ENCODE results near the gene SSR4.

The SSR4 gene

GRCh38 chrX:153769865-153770600 is 24.4 kb upstream of the SSR4 start:
- DNase-seq: no peak

GRCh38 chrX:153770601-153771414 is 23.7 kb upstream of the SSR4 start:
- DNase-seq: no peak

- no peak for DNase-seq
Measured at GRCh38 chrX:153771415-153772315, 22.8 kb upstream of the SSR4 start.

GRCh38 chrX:153772316-153773217 is 21.9 kb upstream of the SSR4 start:
- no peak for DNase-seq

GRCh38 chrX:153773218-153773611 is 21.3 kb upstream of the SSR4 start:
- DNase-seq: no peak

GRCh38 chrX:153773741-153774575 is 20.5 kb upstream of the SSR4 start:
- no peak for DNase-seq

GRCh38 chrX:153774576-153775292 is 19.7 kb upstream of the SSR4 start:
- no peak for DNase-seq

- no peak for DNase-seq
Measured at GRCh38 chrX:153775293-153776119, 19.0 kb upstream of the SSR4 start.

- no peak for DNase-seq
Measured at GRCh38 chrX:153776120-153776599, 18.3 kb upstream of the SSR4 start.

- no peak for DNase-seq
Measured at GRCh38 chrX:153776611-153777045, 17.8 kb upstream of the SSR4 start.

- no peak for DNase-seq
Measured at GRCh38 chrX:153777261-153778090, 17.0 kb upstream of the SSR4 start.

- DNase-seq: no peak
Measured at GRCh38 chrX:153778181-153778580, 16.3 kb upstream of the SSR4 start.

- DNase-seq: no peak
Measured at GRCh38 chrX:153778684-153779101, 15.8 kb upstream of the SSR4 start.

- no peak for DNase-seq
Measured at GRCh38 chrX:153779891-153780677, 14.4 kb upstream of the SSR4 start.

GRCh38 chrX:153780678-153781427 is 13.6 kb upstream of the SSR4 start, which contains the start of gene SRPK3:
TSS of gene SRPK3 (plus strand) at chrX:153781041. CDS start at chrX:153781087, 46 bp downstream.
- no peak for DNase-seq

- no peak for DNase-seq
Measured at GRCh38 chrX:153781428-153782047, 12.9 kb upstream of the SSR4 start.

All from NCI-H187 (cell line).